HepG2 (cell line): ENCODE measurements around the gene STK11. TPM values are rescaled to one million over a fixed set of nuclear protein-coding genes. Genes with fewer than 3 reads are reported as not detected.

ENCODE experiments used
- CEBPB ChIP-seq: IDR thresholded peaks from 2 replicates; pipeline ENCODE4 v1.6.1; 2011; ENCODE audit warnings: low read depth, low read length, improper control_type of control experiment, borderline replicate concordance
- NRL ChIP-seq: sonication (generic); formaldehyde crosslinking; IDR thresholded peaks from 2 replicates; pipeline ENCODE4 v1.5.0; 2020; ENCODE audit warnings: missing genetic modification reagents, mild to moderate bottlenecking, moderate library complexity, borderline replicate concordance
- RARA ChIP-seq: IDR thresholded peaks from 2 replicates; pipeline ENCODE4 v1.6.1; 2016; ENCODE audit warnings: missing genetic modification reagents, missing compliant biosample characterization
- RBFOX2 ChIP-seq: fragments of 200-400 bp; formaldehyde crosslinking; IDR thresholded peaks from 2 replicates; pipeline ENCODE4 v1.6.1; 2017; ENCODE audit warnings: low read depth, mild to moderate bottlenecking, low read length
- RXRA ChIP-seq: sonication (generic); formaldehyde crosslinking; IDR thresholded peaks from 2 replicates; pipeline ENCODE4 v1.5.1; 2020; ENCODE audit warnings: missing genetic modification reagents
- SNRNP70 ChIP-seq: fragments of 200-400 bp; formaldehyde crosslinking; IDR thresholded peaks from 2 replicates; pipeline ENCODE4 v1.6.1; 2017; ENCODE audit warnings: mild to moderate bottlenecking, low read depth, low read length, moderate library complexity
- ZNF589 ChIP-seq: sonication (generic); formaldehyde crosslinking; conservative IDR thresholded peaks from 2 replicates; pipeline ENCODE4 v1.8.0; 2022; ENCODE audit warnings: mild to moderate bottlenecking, moderate library complexity, missing genetic modification reagents
- ZNF614 ChIP-seq: IDR thresholded peaks from 2 replicates; pipeline ENCODE4 v1.6.1; 2018; ENCODE audit warnings: missing biosample characterization, missing genetic modification reagents, inconsistent platforms, borderline replicate concordance
- ZNF670 ChIP-seq: sonication (generic); formaldehyde crosslinking; IDR thresholded peaks from 2 replicates; pipeline ENCODE4 v1.8.0; 2022; ENCODE audit warnings: mild to moderate bottlenecking, missing genetic modification reagents, borderline replicate concordance
- polyA plus RNA-seq, 8 experiments: library from polyadenylated mRNA; depleted of rRNA in 3 of 8; stranded (reverse) in 7 of 8; unstranded in 1 of 8; fragments of >200 nt; fragmentation: Illumina TruSeq in 4 of 8; extraction: Trizol in 4 of 8; gene quantifications; 2 replicates each; pipeline versions ENCODE4 v1.2.1 to v1.2.3, GENCODE V29; 2011 to 2016; ENCODE audit warnings: low read depth in 4 of 8, missing spikeins in 1 of 8, mixed read lengths in 1 of 8; ENCODE audit not compliant: insufficient read depth in 1 of 8
- total RNA-seq, 5 experiments: library from RNA; depleted of rRNA; stranded (reverse); fragments of >200 nt; fragmentation: Illumina TruSeq; extraction: Trizol; gene quantifications; 2 replicates each; pipeline ENCODE4 v1.2.3, GENCODE V29; 2016; ENCODE audit warnings: low read depth in 1 of 5
- TF ChIP-seq, protein P1 (sequence below): sonication (generic); formaldehyde crosslinking; IDR thresholded peaks from 2 replicates; pipeline ENCODE4 v1.5.0; 2020; ENCODE audit warnings: missing genetic modification reagents
- TF ChIP-seq, protein P2 (sequence below): sonication (generic); formaldehyde crosslinking; IDR thresholded peaks from 2 replicates; pipeline ENCODE4 v1.5.1; 2020; ENCODE audit warnings: mild to moderate bottlenecking, moderate library complexity, missing genetic modification reagents
- TF ChIP-seq, protein P3 (sequence below): sonication (generic); formaldehyde crosslinking; conservative IDR thresholded peaks from 2 replicates; pipeline ENCODE4 v1.4.0; 2020; ENCODE audit warnings: missing genetic modification reagents
- TF ChIP-seq, protein P4 (sequence below): sonication (generic); formaldehyde crosslinking; IDR thresholded peaks from 2 replicates; pipeline ENCODE4 v1.8.0; 2022; ENCODE audit warnings: low read depth, missing genetic modification reagents
- TF ChIP-seq, protein P5 (sequence below): IDR thresholded peaks from 2 replicates; pipeline ENCODE4 v1.6.1; 2012; ENCODE audit warnings: low read depth, low read length, improper control_type of control experiment

STK11 gene
- total and polyA plus RNA-seq, 2 of the 13 experiments (the other 11 are each of a cell fraction or from before 2014, with no cell fraction given) = 27.5 to 43.6 TPM

DNA sequence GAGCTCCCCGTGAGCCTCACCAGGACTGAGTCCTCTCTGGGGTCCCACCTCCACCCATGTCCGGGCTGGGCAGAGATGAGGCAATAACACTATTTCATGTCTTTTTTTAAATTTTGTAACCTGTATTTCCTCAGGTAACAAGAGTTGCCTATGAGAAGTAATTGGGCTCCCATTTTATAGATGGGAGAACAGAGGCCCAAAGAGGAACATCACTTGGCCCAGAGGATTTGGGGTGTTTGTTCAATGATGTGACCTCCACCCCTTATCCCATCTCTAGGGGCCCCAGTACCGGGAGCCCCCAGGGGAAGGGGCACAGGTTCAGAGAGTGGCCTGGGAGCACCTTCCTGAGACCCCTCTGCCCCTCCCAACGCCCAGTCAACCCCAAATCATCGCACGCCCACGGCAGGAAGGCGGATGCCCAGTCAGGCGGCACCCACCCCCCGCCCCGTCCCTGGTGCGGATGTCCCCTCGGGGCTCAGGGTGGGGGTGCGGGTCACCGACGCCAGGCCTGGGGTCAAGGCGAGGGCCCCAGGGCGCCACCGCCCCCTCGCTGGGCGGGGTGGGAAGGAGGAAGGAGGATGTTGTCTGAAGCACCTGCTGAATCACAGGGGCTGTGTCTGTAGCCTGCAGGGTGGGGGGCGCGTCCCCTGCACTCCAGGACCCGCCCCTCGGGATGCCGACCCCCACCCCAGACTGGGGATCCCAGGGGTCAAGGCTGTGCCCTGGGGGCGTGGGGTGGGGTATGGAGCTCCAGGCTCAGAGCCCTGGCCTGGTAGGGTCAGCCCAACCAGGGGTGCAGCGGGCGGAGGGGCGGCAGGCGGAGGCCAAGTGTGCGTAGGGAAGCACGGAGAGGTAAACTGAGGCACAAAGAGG is 54.5 kb downstream of the STK11 start (continued):
- TF ChIP-seq RBFOX2 (peak; percentile 57), NRL (CRISPR knock-in tag) (no peak; the same call in 1 of the 2 replicates), SNRNP70 (no peak), RXRA (CRISPR knock-in tag) (peak; percentile 61), ZNF670 (CRISPR knock-in tag) (0 out of 2 replicates have a peak, but pooled peaks have one; percentile 10), ZNF589 (CRISPR knock-in tag) (0 out of 2 replicates have a peak, but pooled peaks have one; percentile 38), ZNF614 (0 out of 2 replicates have a peak, but pooled peaks have one; percentile 19), CEBPB (peak; percentile 58; the same call in 1 of the 2 replicates), RARA (CRISPR knock-in tag) (peak; percentile 88)
- TF ChIP-seq, protein P1, sequence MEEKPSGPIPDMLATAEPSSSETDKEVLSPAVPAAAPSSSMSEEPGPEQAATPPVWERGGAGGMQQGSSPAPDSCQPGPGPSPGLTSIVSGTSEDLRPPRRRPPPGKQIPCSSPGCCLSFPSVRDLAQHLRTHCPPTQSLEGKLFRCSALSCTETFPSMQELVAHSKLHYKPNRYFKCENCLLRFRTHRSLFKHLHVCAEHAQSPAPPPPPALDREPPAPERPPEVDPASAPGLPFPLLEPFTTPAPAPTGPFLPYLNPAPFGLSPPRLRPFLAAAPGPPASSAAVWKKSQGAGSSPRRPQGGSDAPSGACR (CRISPR knock-in tag) = peak; percentile 76; the same call in 1 of the 2 replicates
- TF ChIP-seq, protein P2, sequence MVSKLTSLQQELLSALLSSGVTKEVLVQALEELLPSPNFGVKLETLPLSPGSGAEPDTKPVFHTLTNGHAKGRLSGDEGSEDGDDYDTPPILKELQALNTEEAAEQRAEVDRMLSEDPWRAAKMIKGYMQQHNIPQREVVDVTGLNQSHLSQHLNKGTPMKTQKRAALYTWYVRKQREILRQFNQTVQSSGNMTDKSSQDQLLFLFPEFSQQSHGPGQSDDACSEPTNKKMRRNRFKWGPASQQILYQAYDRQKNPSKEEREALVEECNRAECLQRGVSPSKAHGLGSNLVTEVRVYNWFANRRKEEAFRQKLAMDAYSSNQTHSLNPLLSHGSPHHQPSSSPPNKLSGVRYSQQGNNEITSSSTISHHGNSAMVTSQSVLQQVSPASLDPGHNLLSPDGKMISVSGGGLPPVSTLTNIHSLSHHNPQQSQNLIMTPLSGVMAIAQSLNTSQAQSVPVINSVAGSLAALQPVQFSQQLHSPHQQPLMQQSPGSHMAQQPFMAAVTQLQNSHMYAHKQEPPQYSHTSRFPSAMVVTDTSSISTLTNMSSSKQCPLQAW (CRISPR knock-in tag) = 0 out of 2 replicates have a peak, but pooled peaks have one; percentile 15
- TF ChIP-seq, protein P3, sequence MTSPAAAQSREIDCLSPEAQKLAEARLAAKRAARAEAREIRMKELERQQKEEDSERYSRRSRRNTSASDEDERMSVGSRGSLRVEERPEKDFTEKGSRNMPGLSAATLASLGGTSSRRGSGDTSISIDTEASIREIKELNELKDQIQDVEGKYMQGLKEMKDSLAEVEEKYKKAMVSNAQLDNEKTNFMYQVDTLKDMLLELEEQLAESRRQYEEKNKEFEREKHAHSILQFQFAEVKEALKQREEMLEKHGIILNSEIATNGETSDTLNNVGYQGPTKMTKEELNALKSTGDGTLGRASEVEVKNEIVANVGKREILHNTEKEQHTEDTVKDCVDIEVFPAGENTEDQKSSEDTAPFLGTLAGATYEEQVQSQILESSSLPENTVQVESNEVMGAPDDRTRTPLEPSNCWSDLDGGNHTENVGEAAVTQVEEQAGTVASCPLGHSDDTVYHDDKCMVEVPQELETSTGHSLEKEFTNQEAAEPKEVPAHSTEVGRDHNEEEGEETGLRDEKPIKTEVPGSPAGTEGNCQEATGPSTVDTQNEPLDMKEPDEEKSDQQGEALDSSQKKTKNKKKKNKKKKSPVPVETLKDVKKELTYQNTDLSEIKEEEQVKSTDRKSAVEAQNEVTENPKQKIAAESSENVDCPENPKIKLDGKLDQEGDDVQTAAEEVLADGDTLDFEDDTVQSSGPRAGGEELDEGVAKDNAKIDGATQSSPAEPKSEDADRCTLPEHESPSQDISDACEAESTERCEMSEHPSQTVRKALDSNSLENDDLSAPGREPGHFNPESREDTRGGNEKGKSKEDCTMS (CRISPR knock-in tag) = no peak
- TF ChIP-seq, protein P4, sequence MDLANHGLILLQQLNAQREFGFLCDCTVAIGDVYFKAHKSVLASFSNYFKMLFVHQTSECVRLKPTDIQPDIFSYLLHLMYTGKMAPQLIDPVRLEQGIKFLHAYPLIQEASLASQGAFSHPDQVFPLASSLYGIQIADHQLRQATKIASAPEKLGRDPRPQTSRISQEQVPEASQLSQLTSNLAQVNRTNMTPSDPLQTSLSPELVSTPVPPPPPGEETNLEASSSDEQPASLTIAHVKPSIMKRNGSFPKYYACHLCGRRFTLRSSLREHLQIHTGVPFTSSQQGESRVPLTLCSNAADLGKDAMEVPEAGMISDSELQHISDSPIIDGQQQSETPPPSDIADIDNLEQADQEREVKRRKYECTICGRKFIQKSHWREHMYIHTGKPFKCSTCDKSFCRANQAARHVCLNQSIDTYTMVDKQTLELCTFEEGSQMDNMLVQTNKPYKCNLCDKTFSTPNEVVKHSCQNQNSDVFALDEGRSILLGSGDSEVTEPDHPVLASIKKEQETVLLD (CRISPR knock-in tag) = peak; percentile 38; the same call in 1 of the 2 replicates
- TF ChIP-seq, protein P5, sequence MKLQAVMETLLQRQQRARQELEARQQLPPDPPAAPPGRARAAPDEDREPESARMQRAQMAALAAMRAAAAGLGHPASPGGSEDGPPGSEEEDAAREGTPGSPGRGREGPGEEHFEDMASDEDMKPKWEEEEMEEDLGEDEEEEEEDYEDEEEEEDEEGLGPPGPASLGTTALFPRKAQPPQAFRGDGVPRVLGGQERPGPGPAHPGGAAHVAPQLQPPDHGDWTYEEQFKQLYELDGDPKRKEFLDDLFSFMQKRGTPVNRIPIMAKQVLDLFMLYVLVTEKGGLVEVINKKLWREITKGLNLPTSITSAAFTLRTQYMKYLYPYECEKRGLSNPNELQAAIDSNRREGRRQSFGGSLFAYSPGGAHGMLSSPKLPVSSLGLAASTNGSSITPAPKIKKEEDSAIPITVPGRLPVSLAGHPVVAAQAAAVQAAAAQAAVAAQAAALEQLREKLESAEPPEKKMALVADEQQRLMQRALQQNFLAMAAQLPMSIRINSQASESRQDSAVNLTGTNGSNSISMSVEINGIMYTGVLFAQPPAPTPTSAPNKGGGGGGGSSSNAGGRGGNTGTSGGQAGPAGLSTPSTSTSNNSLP = no peak
